Epidermal melanocyte (primary cell): ENCODE data around the gene SLC17A8.
"Not testable (repeated sequence)": the region's sequence is repeated elsewhere in the genome, so short reads cannot be mapped to it uniquely, and the experiment has no call there.

Experiments used
- DNase-seq: peaks from one replicate; pipeline ENCODE4 v3.0.0; 2011; ENCODE audit warnings: low spot score; ENCODE audit not compliant: insufficient read length

SLC17A8 gene

GRCh38 chr12:100356644-100357223, at the start of gene SLC17A8:
SLC17A8 (plus strand) TSS chr12:100357074; CDS start chr12:100357392, 318 bp downstream.
- no peak for DNase-seq

- not testable (repeated sequence) for DNase-seq
Observed at GRCh38 chr12:100308138-100308537, 48.7 kb upstream of the SLC17A8 start.

GRCh38 chr12:100311317-100311716, 45.6 kb upstream of the SLC17A8 start:
- no peak for DNase-seq

GRCh38 chr12:100317371-100317770, 39.5 kb upstream of the SLC17A8 start:
- DNase-seq = no peak

GRCh38 chr12:100324498-100324897, 32.4 kb upstream of the SLC17A8 start:
- DNase-seq = no peak

DNA sequence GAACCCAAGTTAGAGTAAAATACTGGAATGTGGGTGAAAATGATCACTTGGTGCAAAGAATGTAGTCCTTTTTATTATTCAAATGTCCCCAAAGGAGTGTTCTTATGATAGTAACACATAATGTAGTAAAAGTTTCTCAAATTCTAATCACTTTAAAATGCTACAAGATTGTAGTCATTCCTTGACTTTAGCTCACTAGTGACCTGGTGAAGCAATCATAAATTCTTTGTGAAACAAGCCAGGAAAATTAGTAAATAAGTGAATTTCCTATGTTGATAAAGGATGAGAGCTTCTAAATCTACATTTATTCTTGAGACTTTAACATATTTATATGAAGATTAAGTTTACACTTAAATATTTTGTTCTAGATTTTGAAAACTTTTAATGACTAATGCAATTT, 30.7 kb upstream of the SLC17A8 start:
- no peak for DNase-seq

- no peak for DNase-seq
Observed at GRCh38 chr12:100329800-100330199, 27.1 kb upstream of the SLC17A8 start.

DNA sequence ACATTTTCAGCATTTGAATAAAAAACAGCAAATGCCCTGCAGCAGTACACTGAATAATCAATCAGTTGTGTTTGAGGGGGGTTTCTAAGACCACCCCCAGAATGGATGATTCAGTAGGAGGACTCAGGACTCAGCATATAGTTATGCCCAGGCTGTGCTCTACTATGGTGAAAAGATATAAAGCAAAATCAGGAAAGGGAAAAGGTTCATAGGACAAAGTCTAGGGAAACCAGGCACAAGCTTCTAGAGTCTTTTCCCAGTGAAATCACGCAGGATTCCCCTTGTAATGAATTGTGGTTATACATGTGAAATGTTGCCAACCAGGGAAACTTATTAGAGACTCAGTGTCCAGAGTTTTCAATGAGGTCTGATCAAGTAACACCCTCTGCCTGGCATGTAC, 25.0 kb upstream of the SLC17A8 start:
- no peak for DNase-seq

GRCh38 chr12:100332852-100333251, 24.0 kb upstream of the SLC17A8 start:
- DNase-seq = no peak

DNA sequence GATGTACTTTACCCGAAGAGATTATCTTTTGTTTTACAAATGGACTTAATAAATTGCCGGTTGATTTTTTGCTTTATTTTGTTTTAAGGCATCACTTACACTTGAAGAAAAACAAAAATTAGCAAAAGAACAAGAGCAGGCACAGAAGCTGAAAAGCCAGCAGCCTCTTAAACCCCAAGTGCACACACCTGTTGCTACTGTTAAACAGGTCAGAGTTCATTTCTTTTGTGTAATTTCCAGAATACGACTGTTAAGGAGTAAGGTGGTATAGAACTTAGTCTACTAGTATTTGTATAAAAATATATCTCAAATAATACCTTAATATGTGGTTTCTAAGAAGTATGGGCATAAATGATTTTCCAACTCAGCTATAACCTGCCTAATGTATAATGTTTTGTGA, 19.6 kb upstream of the SLC17A8 start:
- no peak for DNase-seq

DNA sequence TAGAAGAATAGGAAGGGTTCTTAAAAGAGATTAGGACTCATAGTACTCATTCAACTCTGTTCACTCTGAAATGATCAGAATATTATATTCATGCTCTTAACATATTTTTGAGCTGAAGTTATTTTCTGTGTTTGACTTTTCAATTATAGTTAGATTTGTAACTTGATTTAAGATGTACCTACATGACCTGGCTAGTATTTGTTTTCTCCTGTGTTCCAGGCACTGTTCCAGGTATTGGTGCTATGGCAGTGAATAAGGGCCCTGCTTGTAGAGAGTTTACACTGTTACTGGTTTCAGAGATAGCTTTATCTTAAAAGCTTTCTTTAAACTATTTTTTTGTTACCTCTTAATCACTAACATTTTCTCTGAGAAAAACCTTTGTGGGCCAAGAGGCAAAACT, 19.1 kb upstream of the SLC17A8 start:
- no peak for DNase-seq

- DNase-seq = no peak
Observed at GRCh38 chr12:100339071-100339470, 17.8 kb upstream of the SLC17A8 start.

DNA sequence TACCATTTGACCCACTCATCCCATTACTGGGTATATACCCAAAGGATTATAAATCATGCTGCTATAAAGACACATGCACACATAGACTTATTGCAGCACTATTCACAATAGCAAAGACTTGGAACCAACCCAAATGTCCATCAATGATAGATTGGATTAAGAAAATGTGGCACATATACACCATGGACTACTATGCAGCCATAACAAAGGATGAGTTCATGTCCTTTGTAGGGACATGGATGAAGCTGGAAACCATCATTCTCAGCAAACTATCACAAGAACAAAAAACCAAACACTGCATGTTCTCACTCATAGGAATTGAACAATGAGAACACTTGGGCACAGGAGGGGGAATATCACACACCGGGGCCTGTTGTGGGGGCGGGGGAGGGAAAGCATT, 14.0 kb upstream of the SLC17A8 start:
- not testable (repeated sequence) for DNase-seq

GRCh38 chr12:100344351-100344750, 12.5 kb upstream of the SLC17A8 start:
- DNase-seq = not testable (repeated sequence)

DNA sequence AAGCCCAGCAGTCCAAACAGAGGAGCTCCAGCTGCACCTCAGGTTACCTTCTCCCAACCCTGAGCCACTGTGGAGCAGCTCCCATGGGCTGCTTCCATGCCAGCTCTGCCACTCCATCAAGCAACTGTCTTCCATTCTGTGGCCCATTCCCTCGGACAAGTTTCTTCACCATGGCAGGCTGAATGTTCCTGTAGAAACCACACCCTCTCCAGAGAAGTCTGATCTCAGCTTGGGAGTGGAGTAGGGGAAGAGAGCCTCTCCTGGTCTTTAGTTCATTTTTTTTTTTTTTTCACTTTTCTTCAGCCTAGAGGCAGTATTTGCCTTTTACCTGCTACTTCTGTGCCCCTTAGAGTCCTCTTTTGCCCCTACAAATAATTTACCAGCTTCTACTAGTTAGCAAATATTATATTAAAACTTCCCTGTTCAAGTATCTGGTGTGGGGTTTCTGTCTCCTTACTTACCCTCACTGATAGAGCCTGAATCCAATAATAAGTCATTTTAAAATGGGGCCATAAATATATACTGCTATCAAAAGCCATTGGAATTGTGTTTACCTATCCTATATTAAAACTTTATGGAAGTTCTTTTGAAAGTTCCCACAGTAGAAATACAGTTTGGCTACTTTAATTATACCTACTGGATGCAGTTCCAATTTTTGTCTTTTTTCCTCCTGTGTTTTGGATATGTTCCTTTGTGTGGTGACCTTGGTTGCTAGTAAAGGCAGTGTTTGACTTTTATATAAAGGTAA, 11.7 kb upstream of the SLC17A8 start:
- DNase-seq = no peak

GRCh38 chr12:100346660-100347059, 10.2 kb upstream of the SLC17A8 start:
- DNase-seq = no peak

DNA sequence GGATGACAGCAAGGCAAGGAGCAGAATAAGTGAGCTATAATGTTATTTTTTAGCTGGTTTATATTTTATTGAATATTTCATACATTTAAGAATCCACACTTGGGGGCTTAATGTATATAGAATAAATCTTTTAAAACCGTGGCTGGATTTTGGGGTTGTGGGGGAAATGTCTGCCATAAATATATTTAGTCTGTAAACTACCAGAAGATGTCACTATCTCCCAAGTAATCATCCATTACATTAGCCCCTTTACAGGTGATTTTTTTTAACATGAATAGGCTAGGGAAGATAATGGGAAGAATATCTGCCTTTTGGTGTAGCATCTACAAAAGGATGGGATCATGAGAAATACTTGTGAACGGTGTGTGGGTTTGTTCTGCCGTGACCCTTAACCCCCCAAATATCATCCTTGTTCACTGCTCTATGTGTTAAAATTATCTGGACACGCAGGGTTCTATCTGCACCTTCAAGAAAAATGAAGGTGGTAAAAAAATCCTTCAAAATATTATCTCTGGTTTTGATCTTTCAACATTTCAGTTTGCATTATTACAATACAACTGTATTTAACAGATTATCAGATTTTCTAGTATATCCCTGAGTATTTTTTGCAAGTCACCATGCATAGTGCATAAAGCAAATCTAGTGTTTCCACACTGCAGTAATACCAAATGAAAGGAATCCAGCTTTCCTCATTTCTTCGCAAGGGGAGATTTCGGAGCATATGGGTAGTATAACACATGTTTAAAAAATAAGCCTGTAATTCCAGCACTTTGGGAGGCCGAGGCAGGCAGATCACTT, 8.0 kb upstream of the SLC17A8 start:
- DNase-seq = no peak

GRCh38 chr12:100359248-100359647, 2.4 kb downstream of the SLC17A8 start:
- DNase-seq = no peak

DNA sequence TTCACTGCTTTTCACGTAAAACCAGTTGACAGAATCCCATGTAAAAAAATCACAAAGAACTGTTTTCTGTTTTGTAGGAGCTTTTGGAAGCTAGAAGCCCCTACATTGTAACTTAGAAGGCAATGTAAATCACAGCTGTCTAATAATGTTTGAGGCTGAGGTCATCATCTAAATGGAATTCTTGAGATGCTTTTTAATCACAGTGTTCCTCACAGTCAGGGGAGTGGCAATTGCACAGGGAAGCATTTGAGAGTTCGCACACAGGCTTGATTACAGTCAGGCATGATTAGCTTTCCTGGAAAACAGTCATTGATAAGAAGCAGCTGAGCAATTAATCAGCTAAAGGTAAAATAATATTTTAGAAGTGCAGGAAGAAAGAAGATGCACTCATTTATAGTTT, 2.9 kb downstream of the SLC17A8 start:
- DNase-seq = no peak

GRCh38 chr12:100360450-100360849, 3.6 kb downstream of the SLC17A8 start:
- DNase-seq = no peak

DNA sequence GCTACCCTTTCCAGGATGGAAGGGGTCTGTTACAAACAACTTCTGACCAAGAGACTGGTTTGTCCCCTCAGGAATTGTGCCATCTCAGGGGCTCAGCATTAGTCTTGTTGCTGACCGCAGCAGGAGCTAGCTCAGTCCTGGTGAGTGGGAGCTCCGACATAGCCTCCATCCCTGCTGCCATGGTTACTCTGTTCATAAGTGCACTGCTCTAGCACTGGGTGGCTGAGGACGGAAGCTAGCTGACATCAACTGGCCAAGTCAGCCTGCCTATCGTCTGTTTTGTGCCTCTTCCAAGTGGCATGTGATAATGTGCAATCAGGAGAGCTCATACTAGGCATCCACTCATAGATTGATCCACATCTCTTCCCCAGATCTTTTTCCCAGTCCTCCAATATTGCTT, 7.5 kb downstream of the SLC17A8 start:
- DNase-seq = no peak

DNA sequence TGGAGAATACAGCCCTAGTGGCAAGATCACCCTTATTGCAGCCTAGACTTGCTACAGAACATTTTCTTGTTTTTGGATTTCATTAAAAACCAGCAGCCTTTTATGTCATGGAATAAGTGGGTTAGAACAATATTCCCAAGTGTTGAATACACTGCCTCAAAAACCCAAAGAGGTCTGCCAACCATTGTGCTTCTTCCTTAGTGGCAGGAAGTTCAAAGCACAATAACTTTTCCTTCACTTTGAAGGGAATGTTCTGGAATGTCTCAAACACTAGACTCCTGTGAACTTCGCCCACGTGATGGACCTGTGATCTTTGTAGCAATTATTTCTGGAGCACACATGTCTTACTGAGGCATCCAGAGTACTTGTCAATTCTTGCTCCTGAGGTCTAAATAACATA, 8.5 kb downstream of the SLC17A8 start:
- no peak for DNase-seq
